Osteocyte (in vitro differentiated cells): ENCODE results near the gene SRSF7. TPM values are rescaled to one million over a fixed set of nuclear protein-coding genes. Genes with fewer than 3 reads are reported as not detected.
A peak's percentile ranks its signal among the peaks of the same experiment; 100 is the strongest.

Source experiments
- DNase-seq: peaks from one replicate; pipeline ENCODE4 v3.0.0; 2021; ENCODE audit warnings: mixed read lengths; ENCODE audit not compliant: unreplicated experiment; ENCODE audit errors: extremely low spot score
- H3K27ac Mint-ChIP-seq: one replicate; pipeline ENCODE4 v1.8.0; 2021; ENCODE audit warnings: mild to moderate bottlenecking, mixed read lengths; ENCODE audit not compliant: unreplicated experiment
- H3K27me3 Mint-ChIP-seq: one replicate; pipeline ENCODE4 v1.8.0; 2021; ENCODE audit warnings: mixed read lengths; ENCODE audit not compliant: unreplicated experiment
- H3K36me3 Mint-ChIP-seq: one replicate; pipeline ENCODE4 v1.8.0; 2021; ENCODE audit warnings: mixed read lengths; ENCODE audit not compliant: unreplicated experiment
- H3K4me1 Mint-ChIP-seq: one replicate; pipeline ENCODE4 v1.8.0; 2021; ENCODE audit warnings: mixed read lengths; ENCODE audit not compliant: unreplicated experiment
- H3K4me3 Mint-ChIP-seq: one replicate; pipeline ENCODE4 v1.8.0; 2021; ENCODE audit warnings: mild to moderate bottlenecking, moderate library complexity, mixed read lengths; ENCODE audit not compliant: unreplicated experiment
- H3K9me3 Mint-ChIP-seq: one replicate; pipeline ENCODE4 v1.8.0; 2021; ENCODE audit warnings: mixed read lengths; ENCODE audit not compliant: unreplicated experiment
- CTCF ChIP-seq: fragments of 200-600 bp; sonication (generic); IDR thresholded peaks from 2 replicates; pipeline ENCODE4 v1.5.0; 2021; ENCODE audit warnings: antibody characterized with exemption, mild to moderate bottlenecking, moderate library complexity
- total RNA-seq: library from RNA; stranded (reverse); gene quantifications from 2 replicates; pipeline ENCODE4 v1.2.1, GENCODE V29; 2021

Gene SRSF7
- total RNA-seq, 1 donor from 2014 or later = 103 TPM

- TF ChIP-seq CTCF = no peak
- Mint-ChIP-seq H3K9me3 (no peaks in the 10 kb centered on the region), H3K27ac (no peak overlapping the region), H3K36me3 (peaks cover 3% of the 10 kb centered on the region), H3K27me3 (no peaks in the 10 kb centered on the region), H3K4me1 (peaks cover 4% of the 10 kb centered on the region), H3K4me3 (no peak overlapping the region)
- DNase-seq = no peak
Measured at GRCh38 chr2:38783586-38783985, 32.4 kb upstream of the SRSF7 start.

GRCh38 chr2:38778687-38779082 lies 27.5 kb upstream of the SRSF7 start:
- Mint-ChIP-seq H3K36me3 (peaks cover 3% of the 10 kb centered on the region), H3K4me1 (peaks cover 13% of the 10 kb centered on the region), H3K27me3 (peaks cover 17% of the 10 kb centered on the region), H3K27ac (peak overlapping the region; percentile 93), H3K4me3 (peak overlapping the region; percentile 100), H3K9me3 (no peaks in the 10 kb centered on the region)
- DNase-seq = no peak
- TF ChIP-seq CTCF = no peak

GRCh38 chr2:38776531-38776930 lies 25.4 kb upstream of the SRSF7 start:
- no peak for TF ChIP-seq CTCF
- peaks cover 17% of the 10 kb centered on the region for H3K27me3 Mint-ChIP-seq
- peaks cover 13% of the 10 kb centered on the region for H3K4me1 Mint-ChIP-seq
- H3K4me3 Mint-ChIP-seq = peak overlapping the region; percentile 38
- no peaks in the 10 kb centered on the region for H3K36me3 Mint-ChIP-seq
- no peak overlapping the region for H3K27ac Mint-ChIP-seq
- DNase-seq = no peak
- no peaks in the 10 kb centered on the region for H3K9me3 Mint-ChIP-seq

GRCh38 chr2:38775921-38776225 lies 24.7 kb upstream of the SRSF7 start:
- Mint-ChIP-seq H3K27me3 (peaks cover 17% of the 10 kb centered on the region), H3K4me3 (no peak overlapping the region), H3K27ac (no peak overlapping the region), H3K36me3 (no peaks in the 10 kb centered on the region), H3K9me3 (no peaks in the 10 kb centered on the region), H3K4me1 (peaks cover 13% of the 10 kb centered on the region)
- DNase-seq = no peak
- TF ChIP-seq CTCF = no peak

- Mint-ChIP-seq H3K27ac (no peak overlapping the region), H3K36me3 (no peaks in the 10 kb centered on the region), H3K4me1 (peaks cover 13% of the 10 kb centered on the region), H3K27me3 (peaks cover 17% of the 10 kb centered on the region), H3K9me3 (no peaks in the 10 kb centered on the region), H3K4me3 (no peak overlapping the region)
- TF ChIP-seq CTCF = no peak
- DNase-seq = no peak
Measured at GRCh38 chr2:38775097-38775920, 24.1 kb upstream of the SRSF7 start.
